A549 (cell line): ENCODE results near the gene ROS1. TPM values are rescaled to one million over a fixed set of nuclear protein-coding genes. Genes with fewer than 3 reads are reported as not detected.

Experiments
- ATAC-seq, 2 experiments: fragments of 200-7000 bp in 1 of 2; fragments of >200 bp in 1 of 2; cut with Nextera tagmentation in 1 of 2; cut with Tn5 transposase in 1 of 2; 3 replicates each; pipeline versions ENCODE4 v1.8.0 to v1.9.1; 2018 to 2020; ENCODE audit warnings: mild to moderate bottlenecking in 1 of 2, moderate library complexity in 1 of 2
- CTCF ChIA-PET: fragments of 300-600 bp; sonication (Branson Sonifier 250); formaldehyde crosslinking; extraction: SDS; loops from one replicate; lab custom pipeline; 2021; ENCODE audit warnings: antibody characterized with exemption, inconsistent platforms; lab: Yijun Ruan, JAX
- POLR2A ChIA-PET: fragments of 350-600 bp; formaldehyde crosslinking; extraction: SDS; loops from one replicate; lab custom pipeline; 2021; ENCODE audit warnings: antibody characterized with exemption, inconsistent platforms; lab: Yijun Ruan, JAX
- DNase-seq, 2 experiments: peaks; one replicate each; pipeline versions ENCODE4 v3.0.0 to v3.0.0-alpha.2; 2011 to 2016; ENCODE audit warnings: low read depth in 1 of 2, low spot score in 1 of 2
- FAIRE-seq: peaks from 2 replicates; lab custom pipeline; 2011; peaks lifted over from hg19 to GRCh38; lab: Jason Lieb, UNC
- H3K27ac ChIP-seq, 2 experiments: fragments of >200 bp; sonication (Bioruptor Twin); formaldehyde crosslinking; 3 replicates each; pipeline ENCODE4 v1.5.1; 2016 to 2017
- H3K4me1 ChIP-seq: fragments of >200 bp; sonication (Bioruptor Twin); formaldehyde crosslinking; 3 replicates; pipeline ENCODE4 v1.6.1; 2016
- H3K4me2 ChIP-seq: fragments of >200 bp; sonication (Bioruptor Twin); formaldehyde crosslinking; 3 replicates; pipeline ENCODE4 v1.6.1; 2016
- H3K4me3 ChIP-seq: fragments of >200 bp; sonication (Bioruptor Twin); formaldehyde crosslinking; 3 replicates; pipeline ENCODE4 v1.5.1; 2016
- H3K9me3 ChIP-seq: fragments of >200 bp; sonication (Bioruptor Twin); formaldehyde crosslinking; 3 replicates; pipeline ENCODE4 v1.6.1; 2016
- ATOH8 ChIP-seq: fragments of 250-450 bp; sonication (Bioruptor Pico); IDR thresholded peaks from 2 replicates; pipeline ENCODE4 v1.5.0; 2020; ENCODE audit warnings: low read depth, mild to moderate bottlenecking, moderate library complexity
- BCL3 ChIP-seq: fragments of >200 bp; sonication (Bioruptor Twin); formaldehyde crosslinking; IDR thresholded peaks from 3 replicates; pipeline ENCODE4 v1.6.1; 2016
- CEBPB ChIP-seq, 2 experiments: fragments of >200 bp in 1 of 2; sonication (Bioruptor Twin) in 1 of 2; formaldehyde crosslinking in 1 of 2; IDR thresholded peaks; 2 replicates each; pipeline ENCODE4 v1.6.1; 2012 to 2016
- FOSL2 ChIP-seq, 2 experiments: fragments of 450-650 bp in 1 of 2; fragments of >200 bp in 1 of 2; sonication (Bioruptor Twin) in 1 of 2; formaldehyde crosslinking; IDR thresholded peaks; 2 replicates each; pipeline versions ENCODE4 v1.5.0 to v1.6.1; 2016 to 2020; ENCODE audit warnings: mild to moderate bottlenecking in 1 of 2, moderate library complexity in 1 of 2
- HES2 ChIP-seq: fragments of >200 bp; sonication (Bioruptor Twin); formaldehyde crosslinking; IDR thresholded peaks from 2 replicates; pipeline ENCODE4 v1.6.1; 2016
- HOXA7 ChIP-seq: fragments of 250-450 bp; sonication (Bioruptor Pico); IDR thresholded peaks from 2 replicates; pipeline ENCODE4 v1.5.0; 2020; ENCODE audit warnings: mild to moderate bottlenecking, moderate library complexity
- JUNB ChIP-seq: fragments of >200 bp; sonication (Bioruptor Twin); formaldehyde crosslinking; IDR thresholded peaks from 2 replicates; pipeline ENCODE4 v1.6.1; 2016
- MAFK ChIP-seq: fragments of 450-650 bp; IDR thresholded peaks from 2 replicates; pipeline ENCODE4 v1.6.1; 2014; ENCODE audit not compliant: partially characterized antibody
- MYC ChIP-seq: IDR thresholded peaks from 2 replicates; pipeline ENCODE4 v1.6.1; 2012; ENCODE audit warnings: mild to moderate bottlenecking, inconsistent platforms, low read length, improper control_type of control experiment, borderline replicate concordance
- NPAS2 ChIP-seq: fragments of 250-450 bp; sonication (Bioruptor Pico); IDR thresholded peaks from 2 replicates; pipeline ENCODE4 v1.8.0; 2022; ENCODE audit warnings: mild to moderate bottlenecking, moderate library complexity, borderline replicate concordance
- NR3C1 ChIP-seq: fragments of >200 bp; sonication (Bioruptor Twin); formaldehyde crosslinking; IDR thresholded peaks from 3 replicates; pipeline ENCODE4 v1.6.1; 2017
- ZC3H11A ChIP-seq: fragments of 450-650 bp; IDR thresholded peaks from 2 replicates; pipeline ENCODE4 v1.6.1; 2014; ENCODE audit warnings: antibody characterized with exemption, mild to moderate bottlenecking
- ZFP36 ChIP-seq: fragments of 450-650 bp; IDR thresholded peaks from 2 replicates; pipeline ENCODE4 v1.6.1; 2014; ENCODE audit warnings: borderline replicate concordance; ENCODE audit not compliant: partially characterized antibody
- ZSCAN20 ChIP-seq: fragments of 250-450 bp; sonication (Bioruptor Pico); IDR thresholded peaks from 2 replicates; pipeline ENCODE4 v1.8.0; 2022; ENCODE audit warnings: mild to moderate bottlenecking, moderate library complexity
- WGBS: methylation state at CpG from one replicate; pipeline ENCODE4 v1.1.6; 2017; ENCODE audit errors: missing lambda C conversion rate; 5-methylcytosine and 5-hydroxymethylcytosine counted together
- polyA plus RNA-seq, 4 experiments: library from polyadenylated mRNA; depleted of rRNA in 3 of 4; stranded (reverse); fragments of >200 nt; fragmentation: RNase III in 1 of 4; extraction: RNeasy Plus Mini Kit Qiagen cat#74134 plus additional on column Dnase treatment in 1 of 4; gene quantifications; 2 replicates in 3 of 4; 3 replicates in 1 of 4; pipeline ENCODE4 v1.2.3, GENCODE V29; 2011 to 2017

Gene ROS1
- polyA plus RNA-seq, 2 of the 4 experiments (the other 2 are of a cell fraction): 0.17 to 0.18 TPM

- CTCF ChIA-PET: interaction anchor here (0.7 to 1.8 kb wide), 2 partner anchors 15 to 21 kb away, joined by 3 to 6 read pairs; no protein-coding TSS in a partner anchor
- H3K4me2 ChIP-seq: peak overlapping the region; percentile 69
- POLR2A ChIA-PET: no interaction called here
Measured at GRCh38 chr6:117464700-117465099, 39.0 kb upstream of the ROS1 start.

GRCh38 chr6:117463762-117464665 is 38.3 kb upstream of the ROS1 start:
- DNase-seq (peak in 1 of 2 experiments; percentile 14), FAIRE-seq (no peak), ATAC-seq (peak; percentile 82 to 88)
- Histone ChIP-seq H3K4me1 (peaks cover 25% of the 10 kb centered on the region), H3K4me3 (no peak overlapping the region), H3K9me3 (no peaks in the 10 kb centered on the region), H3K4me2 (peak overlapping the region; percentile 69), H3K27ac (peak overlapping the region; percentile 63 to 80)
- WGBS: 35% methylated on average over 4 of the region's 4 CpGs
- ChIA-PET POLR2A (no interaction called here), CTCF (interaction anchor here (0.7 to 1.8 kb wide), 2 partner anchors 14 to 20 kb away, joined by 3 to 6 read pairs; no protein-coding TSS in a partner anchor)
- TF ChIP-seq JUNB (peak; percentile 28; the same call in 1 of the 2 replicates), ZFP36 (no peak), ZC3H11A (no peak), FOSL2 (IDR thresholded peaks at IDR 0.05) (peak; percentile 32; the same call in 1 of the 2 replicates), FOSL2 (CRISPR knock-in tag; IDR thresholded peaks at IDR 0.05) (peak; percentile 41)

More at GRCh38 chr6:117464700-117465099, 39.0 kb upstream of the ROS1 start:
- Histone ChIP-seq H3K4me1 (peaks cover 25% of the 10 kb centered on the region), H3K4me3 (no peak overlapping the region), H3K27ac (peak overlapping the region; percentile 63 to 80), H3K9me3 (no peaks in the 10 kb centered on the region)
- TF ChIP-seq ZSCAN20 (CRISPR knock-in tag) (no peak), ATOH8 (CRISPR knock-in tag) (no peak)
- peak; percentile 42 to 45; a peak in 3 of 6 replicates for ATAC-seq
- DNase-seq: no peak
- no peak for FAIRE-seq
- WGBS: 67% methylated on average over 2 of the region's 2 CpGs

GRCh38 chr6:117459204-117459944 is 33.6 kb upstream of the ROS1 start:
- no peak for DNase-seq
- Histone ChIP-seq H3K4me2 (no peak overlapping the region), H3K27ac (0 out of 6 replicates have a peak overlapping the region, but pooled peaks of 1 of the 2 experiments have one; percentile 24), H3K4me1 (peaks cover 28% of the 10 kb centered on the region), H3K9me3 (no peaks in the 10 kb centered on the region), H3K4me3 (no peak overlapping the region)
- ChIA-PET POLR2A (no interaction called here), CTCF (interaction anchor here (0.6 kb wide), 1 partner anchor 104 kb away, joined by 3 read pairs; no protein-coding TSS in a partner anchor)
- 83% methylated on average over 2 of the region's 2 CpGs for WGBS
- TF ChIP-seq NPAS2 (CRISPR knock-in tag) (no peak), NR3C1 (no peak), HOXA7 (no peak), CEBPB (IDR thresholded peaks at IDR 0.05) (peak in 1 of 2 experiments; percentile 22; a peak in 1 of 4 replicates), MAFK (no peak), JUNB (no peak), HES2 (no peak), MYC (no peak), BCL3 (no peak)
- ATAC-seq: no peak
- FAIRE-seq: no peak
